HepG2 (cell line): ENCODE results near the gene ATPAF2. TPM values are rescaled to one million over a fixed set of nuclear protein-coding genes. Genes with fewer than 3 reads are reported as not detected.

Experiments used
- CBFB ChIP-seq: sonication (generic); formaldehyde crosslinking; IDR thresholded peaks from 2 replicates; pipeline ENCODE4 v1.4.0; 2020; ENCODE audit warnings: missing genetic modification reagents
- GATAD2A ChIP-seq: IDR thresholded peaks from 2 replicates; pipeline ENCODE4 v1.6.1; 2016
- HHEX ChIP-seq: IDR thresholded peaks from 2 replicates; pipeline ENCODE4 v1.6.1; 2016; ENCODE audit warnings: control low read depth
- MYNN ChIP-seq: sonication (generic); formaldehyde crosslinking; IDR thresholded peaks from 2 replicates; pipeline ENCODE4 v1.4.0; 2020; ENCODE audit warnings: mild to moderate bottlenecking, low read depth, missing genetic modification reagents
- NFIC ChIP-seq: IDR thresholded peaks from 2 replicates; pipeline ENCODE4 v1.6.1; 2012; ENCODE audit warnings: mild to moderate bottlenecking, low read length, inconsistent platforms
- NFKB2 ChIP-seq: sonication (generic); formaldehyde crosslinking; IDR thresholded peaks from 2 replicates; pipeline ENCODE4 v1.4.0; 2020; ENCODE audit warnings: missing genetic modification reagents, borderline replicate concordance
- ONECUT2 ChIP-seq: sonication (generic); formaldehyde crosslinking; IDR thresholded peaks from 2 replicates; pipeline ENCODE4 v1.4.0; 2020; ENCODE audit warnings: missing genetic modification reagents
- ZFP36 ChIP-seq: fragments of 150-350 bp; IDR thresholded peaks from 2 replicates; pipeline ENCODE4 v1.6.1; 2018; ENCODE audit warnings: borderline replicate concordance, low read length, low read depth; ENCODE audit not compliant: partially characterized antibody
- ZNF557 ChIP-seq: sonication (generic); formaldehyde crosslinking; IDR thresholded peaks from 2 replicates; pipeline ENCODE4 v1.4.0; 2020; ENCODE audit warnings: missing genetic modification reagents
- polyA plus RNA-seq, 8 experiments: library from polyadenylated mRNA; depleted of rRNA in 3 of 8; stranded (reverse) in 7 of 8; unstranded in 1 of 8; fragments of >200 nt; fragmentation: Illumina TruSeq in 4 of 8; extraction: Trizol in 4 of 8; gene quantifications; 2 replicates each; pipeline versions ENCODE4 v1.2.1 to v1.2.3, GENCODE V29; 2011 to 2016; ENCODE audit warnings: low read depth in 4 of 8, missing spikeins in 1 of 8, mixed read lengths in 1 of 8; ENCODE audit not compliant: insufficient read depth in 1 of 8
- total RNA-seq, 5 experiments: library from RNA; depleted of rRNA; stranded (reverse); fragments of >200 nt; fragmentation: Illumina TruSeq; extraction: Trizol; gene quantifications; 2 replicates each; pipeline ENCODE4 v1.2.3, GENCODE V29; 2016; ENCODE audit warnings: low read depth in 1 of 5
- TF ChIP-seq, protein P1 (sequence below), 2 experiments: sonication (generic) in 1 of 2; formaldehyde crosslinking in 1 of 2; IDR thresholded peaks; 2 replicates each; pipeline versions ENCODE4 v1.4.0 to v1.6.1; 2016 to 2020; ENCODE audit warnings: borderline replicate concordance in 1 of 2, low read depth in 1 of 2, mild to moderate bottlenecking in 1 of 2, missing genetic modification reagents in 1 of 2
- TF ChIP-seq, protein P2 (sequence below): sonication (generic); formaldehyde crosslinking; IDR thresholded peaks from 2 replicates; pipeline ENCODE4 v1.4.0; 2020; ENCODE audit warnings: missing genetic modification reagents, mild to moderate bottlenecking, borderline replicate concordance
- TF ChIP-seq, protein P3 (sequence below): IDR thresholded peaks from 2 replicates; pipeline ENCODE4 v1.6.1; 2016; ENCODE audit warnings: low read depth
- TF ChIP-seq, protein P4 (sequence below): sonication (generic); formaldehyde crosslinking; IDR thresholded peaks from 2 replicates; pipeline ENCODE4 v1.4.0; 2020; ENCODE audit warnings: missing genetic modification reagents

The ATPAF2 gene
- total and polyA plus RNA-seq, 2 of the 13 experiments (the other 11 are each of a cell fraction or from before 2014, with no cell fraction given) = 15.0 to 16.5 TPM

DNA sequence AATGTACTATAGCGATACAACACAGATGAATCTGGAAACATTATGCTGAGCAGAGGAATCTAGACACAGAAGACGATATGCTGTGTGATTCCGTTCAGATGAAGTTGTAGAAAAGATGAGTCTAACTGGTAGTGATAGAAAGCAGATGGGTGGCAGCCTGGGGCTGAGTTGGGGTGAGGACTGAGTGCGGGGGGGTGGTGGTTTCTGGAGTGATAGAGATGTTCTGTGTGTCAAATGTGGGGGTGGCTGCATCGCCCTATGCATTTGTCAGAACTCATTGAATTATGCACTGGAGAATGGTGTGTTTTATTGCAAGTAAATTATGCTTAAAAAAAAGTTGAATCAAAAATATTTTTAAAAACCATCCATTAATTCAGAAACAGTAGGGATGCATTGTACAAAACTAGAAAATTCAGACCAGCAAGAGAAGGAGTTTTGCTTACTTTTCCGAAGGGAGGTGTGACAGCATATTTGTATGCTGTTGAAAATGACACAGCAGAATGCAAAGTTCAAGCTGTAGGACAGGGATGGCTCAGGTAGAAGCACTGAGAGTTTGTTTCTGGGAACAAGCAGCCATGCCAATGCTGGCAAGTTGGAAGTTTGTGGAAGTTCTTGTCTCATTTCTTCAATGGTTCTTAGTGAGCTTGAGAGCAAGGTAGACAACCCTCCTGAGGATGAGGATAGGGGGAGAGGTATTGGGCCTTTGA is 35.8 kb upstream of the ATPAF2 start (continued):
- TF ChIP-seq, protein P1, sequence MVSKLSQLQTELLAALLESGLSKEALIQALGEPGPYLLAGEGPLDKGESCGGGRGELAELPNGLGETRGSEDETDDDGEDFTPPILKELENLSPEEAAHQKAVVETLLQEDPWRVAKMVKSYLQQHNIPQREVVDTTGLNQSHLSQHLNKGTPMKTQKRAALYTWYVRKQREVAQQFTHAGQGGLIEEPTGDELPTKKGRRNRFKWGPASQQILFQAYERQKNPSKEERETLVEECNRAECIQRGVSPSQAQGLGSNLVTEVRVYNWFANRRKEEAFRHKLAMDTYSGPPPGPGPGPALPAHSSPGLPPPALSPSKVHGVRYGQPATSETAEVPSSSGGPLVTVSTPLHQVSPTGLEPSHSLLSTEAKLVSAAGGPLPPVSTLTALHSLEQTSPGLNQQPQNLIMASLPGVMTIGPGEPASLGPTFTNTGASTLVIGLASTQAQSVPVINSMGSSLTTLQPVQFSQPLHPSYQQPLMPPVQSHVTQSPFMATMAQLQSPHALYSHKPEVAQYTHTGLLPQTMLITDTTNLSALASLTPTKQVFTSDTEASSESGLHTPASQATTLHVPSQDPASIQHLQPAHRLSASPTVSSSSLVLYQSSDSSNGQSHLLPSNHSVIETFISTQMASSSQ (IDR thresholded peaks at IDR 0.05; ENCODE audit: low read depth) = no peak
- TF ChIP-seq, protein P1 (CRISPR knock-in tag; IDR thresholded peaks at IDR 0.05; ENCODE audit: borderline replicate concordance) = no peak
- TF ChIP-seq CBFB (CRISPR knock-in tag) (no peak), ZFP36 (no peak), ONECUT2 (CRISPR knock-in tag) (no peak), NFKB2 (CRISPR knock-in tag) (no peak), HHEX (CRISPR knock-in tag) (no peak), GATAD2A (CRISPR knock-in tag) (no peak), ZNF557 (no peak), MYNN (CRISPR knock-in tag) (no peak), NFIC (no peak)
- TF ChIP-seq, protein P2, sequence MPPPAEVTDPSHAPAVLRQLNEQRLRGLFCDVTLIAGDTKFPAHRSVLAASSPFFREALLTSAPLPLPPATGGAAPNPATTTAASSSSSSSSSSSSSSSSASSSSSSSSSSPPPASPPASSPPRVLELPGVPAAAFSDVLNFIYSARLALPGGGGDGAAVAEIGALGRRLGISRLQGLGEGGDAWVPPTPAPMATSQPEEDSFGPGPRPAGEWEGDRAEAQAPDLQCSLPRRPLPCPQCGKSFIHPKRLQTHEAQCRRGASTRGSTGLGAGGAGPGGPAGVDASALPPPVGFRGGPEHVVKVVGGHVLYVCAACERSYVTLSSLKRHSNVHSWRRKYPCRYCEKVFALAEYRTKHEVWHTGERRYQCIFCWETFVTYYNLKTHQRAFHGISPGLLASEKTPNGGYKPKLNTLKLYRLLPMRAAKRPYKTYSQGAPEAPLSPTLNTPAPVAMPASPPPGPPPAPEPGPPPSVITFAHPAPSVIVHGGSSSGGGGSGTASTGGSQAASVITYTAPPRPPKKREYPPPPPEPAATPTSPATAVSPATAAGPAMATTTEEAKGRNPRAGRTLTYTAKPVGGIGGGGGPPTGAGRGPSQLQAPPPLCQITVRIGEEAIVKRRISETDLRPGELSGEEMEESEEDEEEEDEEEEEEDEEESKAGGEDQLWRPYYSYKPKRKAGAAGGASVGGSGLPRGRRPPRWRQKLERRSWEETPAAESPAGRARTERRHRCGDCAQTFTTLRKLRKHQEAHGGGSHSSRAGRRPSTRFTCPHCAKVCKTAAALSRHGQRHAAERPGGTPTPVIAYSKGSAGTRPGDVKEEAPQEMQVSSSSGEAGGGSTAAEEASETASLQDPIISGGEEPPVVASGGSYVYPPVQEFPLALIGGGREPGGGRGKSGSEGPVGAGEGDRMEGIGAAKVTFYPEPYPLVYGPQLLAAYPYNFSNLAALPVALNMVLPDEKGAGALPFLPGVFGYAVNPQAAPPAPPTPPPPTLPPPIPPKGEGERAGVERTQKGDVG (CRISPR knock-in tag) = no peak
- TF ChIP-seq, protein P3, sequence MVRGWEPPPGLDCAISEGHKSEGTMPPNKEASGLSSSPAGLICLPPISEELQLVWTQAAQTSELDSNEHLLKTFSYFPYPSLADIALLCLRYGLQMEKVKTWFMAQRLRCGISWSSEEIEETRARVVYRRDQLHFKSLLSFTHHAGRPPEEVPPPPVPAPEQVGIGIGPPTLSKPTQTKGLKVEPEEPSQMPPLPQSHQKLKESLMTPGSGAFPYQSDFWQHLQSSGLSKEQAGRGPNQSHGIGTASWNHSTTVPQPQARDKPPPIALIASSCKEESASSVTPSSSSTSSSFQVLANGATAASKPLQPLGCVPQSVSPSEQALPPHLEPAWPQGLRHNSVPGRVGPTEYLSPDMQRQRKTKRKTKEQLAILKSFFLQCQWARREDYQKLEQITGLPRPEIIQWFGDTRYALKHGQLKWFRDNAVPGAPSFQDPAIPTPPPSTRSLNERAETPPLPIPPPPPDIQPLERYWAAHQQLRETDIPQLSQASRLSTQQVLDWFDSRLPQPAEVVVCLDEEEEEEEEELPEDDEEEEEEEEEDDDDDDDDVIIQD (CRISPR knock-in tag) = no peak
- TF ChIP-seq, protein P4, sequence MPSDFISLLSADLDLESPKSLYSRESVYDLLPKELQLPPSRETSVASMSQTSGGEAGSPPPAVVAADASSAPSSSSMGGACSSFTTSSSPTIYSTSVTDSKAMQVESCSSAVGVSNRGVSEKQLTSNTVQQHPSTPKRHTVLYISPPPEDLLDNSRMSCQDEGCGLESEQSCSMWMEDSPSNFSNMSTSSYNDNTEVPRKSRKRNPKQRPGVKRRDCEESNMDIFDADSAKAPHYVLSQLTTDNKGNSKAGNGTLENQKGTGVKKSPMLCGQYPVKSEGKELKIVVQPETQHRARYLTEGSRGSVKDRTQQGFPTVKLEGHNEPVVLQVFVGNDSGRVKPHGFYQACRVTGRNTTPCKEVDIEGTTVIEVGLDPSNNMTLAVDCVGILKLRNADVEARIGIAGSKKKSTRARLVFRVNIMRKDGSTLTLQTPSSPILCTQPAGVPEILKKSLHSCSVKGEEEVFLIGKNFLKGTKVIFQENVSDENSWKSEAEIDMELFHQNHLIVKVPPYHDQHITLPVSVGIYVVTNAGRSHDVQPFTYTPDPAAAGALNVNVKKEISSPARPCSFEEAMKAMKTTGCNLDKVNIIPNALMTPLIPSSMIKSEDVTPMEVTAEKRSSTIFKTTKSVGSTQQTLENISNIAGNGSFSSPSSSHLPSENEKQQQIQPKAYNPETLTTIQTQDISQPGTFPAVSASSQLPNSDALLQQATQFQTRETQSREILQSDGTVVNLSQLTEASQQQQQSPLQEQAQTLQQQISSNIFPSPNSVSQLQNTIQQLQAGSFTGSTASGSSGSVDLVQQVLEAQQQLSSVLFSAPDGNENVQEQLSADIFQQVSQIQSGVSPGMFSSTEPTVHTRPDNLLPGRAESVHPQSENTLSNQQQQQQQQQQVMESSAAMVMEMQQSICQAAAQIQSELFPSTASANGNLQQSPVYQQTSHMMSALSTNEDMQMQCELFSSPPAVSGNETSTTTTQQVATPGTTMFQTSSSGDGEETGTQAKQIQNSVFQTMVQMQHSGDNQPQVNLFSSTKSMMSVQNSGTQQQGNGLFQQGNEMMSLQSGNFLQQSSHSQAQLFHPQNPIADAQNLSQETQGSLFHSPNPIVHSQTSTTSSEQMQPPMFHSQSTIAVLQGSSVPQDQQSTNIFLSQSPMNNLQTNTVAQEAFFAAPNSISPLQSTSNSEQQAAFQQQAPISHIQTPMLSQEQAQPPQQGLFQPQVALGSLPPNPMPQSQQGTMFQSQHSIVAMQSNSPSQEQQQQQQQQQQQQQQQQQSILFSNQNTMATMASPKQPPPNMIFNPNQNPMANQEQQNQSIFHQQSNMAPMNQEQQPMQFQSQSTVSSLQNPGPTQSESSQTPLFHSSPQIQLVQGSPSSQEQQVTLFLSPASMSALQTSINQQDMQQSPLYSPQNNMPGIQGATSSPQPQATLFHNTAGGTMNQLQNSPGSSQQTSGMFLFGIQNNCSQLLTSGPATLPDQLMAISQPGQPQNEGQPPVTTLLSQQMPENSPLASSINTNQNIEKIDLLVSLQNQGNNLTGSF = no peak
